SK-N-SH treated with all-trans-retinoic acid at 6 μM for 48 hours (cell line): ENCODE data around the gene AUTS2.

Source experiments
- ATAC-seq: fragments of 200-7000 bp; cut with Tn5 transposase; 3 replicates; pipeline ENCODE4 v1.9.1; 2020; ENCODE audit warnings: mild to moderate bottlenecking, moderate library complexity
- ARNTL ChIP-seq: fragments of 450-650 bp; formaldehyde crosslinking; IDR thresholded peaks from 2 replicates; pipeline ENCODE4 v1.5.0; 2020; ENCODE audit warnings: low read depth, mild to moderate bottlenecking, moderate library complexity, borderline replicate concordance
- BACH2 ChIP-seq: fragments of 250-450 bp; sonication (Bioruptor Pico); IDR thresholded peaks from 2 replicates; pipeline ENCODE4 v1.9.0; 2021; ENCODE audit warnings: mild to moderate bottlenecking, borderline replicate concordance
- CREB5 ChIP-seq: fragments of 250-450 bp; sonication (Bioruptor Pico); IDR thresholded peaks from 2 replicates; pipeline ENCODE4 v1.5.1; 2020; ENCODE audit warnings: low read depth, mild to moderate bottlenecking, moderate library complexity
- CSDC2 ChIP-seq: fragments of 250-450 bp; sonication (Bioruptor Pico); IDR thresholded peaks from 2 replicates; pipeline ENCODE4 v1.5.0; 2020; ENCODE audit warnings: mild to moderate bottlenecking, moderate library complexity
- GLIS3 ChIP-seq: fragments of 250-450 bp; sonication (Bioruptor Pico); IDR thresholded peaks from 2 replicates; pipeline ENCODE4 v1.5.0; 2020; ENCODE audit warnings: mild to moderate bottlenecking, moderate library complexity
- OSR1 ChIP-seq: fragments of 250-450 bp; sonication (Bioruptor Pico); IDR thresholded peaks from 2 replicates; pipeline ENCODE4 v1.8.0; 2022; ENCODE audit warnings: moderate library complexity, mild to moderate bottlenecking, inconsistent platforms
- PATZ1 ChIP-seq: fragments of 250-450 bp; sonication (Bioruptor Pico); IDR thresholded peaks from 2 replicates; pipeline ENCODE4 v1.8.0; 2020; ENCODE audit warnings: mild to moderate bottlenecking, moderate library complexity, borderline replicate concordance
- POU6F1 ChIP-seq: fragments of 250-450 bp; sonication (Bioruptor Pico); IDR thresholded peaks from 2 replicates; pipeline ENCODE4 v1.8.0; 2021; ENCODE audit warnings: low read depth, mild to moderate bottlenecking, moderate library complexity, borderline replicate concordance
- PPARA ChIP-seq: fragments of 250-450 bp; sonication (Bioruptor Pico); IDR thresholded peaks from 2 replicates; pipeline ENCODE4 v1.5.0; 2020; ENCODE audit warnings: mild to moderate bottlenecking, borderline replicate concordance
- RARB ChIP-seq: fragments of 250-450 bp; sonication (Bioruptor Pico); IDR thresholded peaks from 2 replicates; pipeline ENCODE4 v1.8.0; 2021; ENCODE audit warnings: mild to moderate bottlenecking, moderate library complexity
- SNAI2 ChIP-seq: fragments of 250-450 bp; sonication (Bioruptor Pico); IDR thresholded peaks from 2 replicates; pipeline ENCODE4 v1.5.0; 2020; ENCODE audit warnings: mild to moderate bottlenecking, moderate library complexity
- TCF4 ChIP-seq: fragments of 250-450 bp; sonication (Bioruptor Pico); IDR thresholded peaks from 2 replicates; pipeline ENCODE4 v1.8.0; 2021; ENCODE audit warnings: mild to moderate bottlenecking, moderate library complexity, borderline replicate concordance
- TOX ChIP-seq: fragments of 250-450 bp; sonication (Bioruptor Pico); IDR thresholded peaks from 2 replicates; pipeline ENCODE4 v1.8.0; 2021; ENCODE audit warnings: mild to moderate bottlenecking, moderate library complexity, borderline replicate concordance
- TSHZ2 ChIP-seq: fragments of 250-450 bp; sonication (Bioruptor Pico); IDR thresholded peaks from 2 replicates; pipeline ENCODE4 v1.5.0; 2020; ENCODE audit warnings: mild to moderate bottlenecking, moderate library complexity
- ZC3H10 ChIP-seq: fragments of 250-450 bp; sonication (Bioruptor Pico); IDR thresholded peaks from 2 replicates; pipeline ENCODE4 v1.5.1; 2021; ENCODE audit warnings: mild to moderate bottlenecking, moderate library complexity
- ZFP3 ChIP-seq: fragments of 250-450 bp; sonication (Bioruptor Pico); IDR thresholded peaks from 2 replicates; pipeline ENCODE4 v1.5.0; 2020; ENCODE audit warnings: mild to moderate bottlenecking, moderate library complexity
- ZFP30 ChIP-seq: fragments of 450-650 bp; formaldehyde crosslinking; IDR thresholded peaks from 2 replicates; pipeline ENCODE4 v1.5.0; 2022; ENCODE audit warnings: mild to moderate bottlenecking, moderate library complexity
- ZNF565 ChIP-seq: fragments of 450-650 bp; formaldehyde crosslinking; conservative IDR thresholded peaks from 2 replicates; pipeline ENCODE4 v1.5.0; 2020; ENCODE audit warnings: low read depth, mild to moderate bottlenecking, moderate library complexity
- ZNF70 ChIP-seq: fragments of 450-650 bp; formaldehyde crosslinking; IDR thresholded peaks from 2 replicates; pipeline ENCODE4 v1.5.0; 2020; ENCODE audit warnings: mild to moderate bottlenecking, moderate library complexity
- TF ChIP-seq, protein P1 (sequence below): fragments of 250-450 bp; sonication (Bioruptor Pico); IDR thresholded peaks from 2 replicates; pipeline ENCODE4 v1.5.1; 2021; ENCODE audit warnings: mild to moderate bottlenecking, moderate library complexity

Gene AUTS2

DNA sequence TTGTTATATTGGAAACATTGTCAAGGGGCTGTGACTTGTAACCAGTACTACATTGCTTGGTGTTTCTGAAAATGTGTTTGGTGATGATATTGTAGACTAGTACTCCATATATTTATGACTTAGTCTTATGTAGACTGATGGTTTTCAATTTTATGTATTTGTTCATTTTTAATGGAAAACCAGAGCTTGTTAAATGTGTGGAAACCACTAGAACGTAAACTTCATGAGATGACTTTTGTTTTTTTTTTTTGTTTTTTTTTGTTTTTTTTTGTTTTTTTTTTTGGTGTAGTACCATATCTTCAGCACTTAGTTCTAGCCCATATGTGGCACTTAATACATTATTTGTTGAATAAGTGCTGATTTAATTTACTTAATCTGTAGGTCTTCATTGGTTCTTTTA, 518.6 kb downstream of the AUTS2 start:
- ATAC-seq = no peak
- TF ChIP-seq ZFP3 (CRISPR knock-in tag) = no peak
- TF ChIP-seq CSDC2 (CRISPR knock-in tag) = no peak
- no peak for TF ChIP-seq SNAI2
- no peak for TF ChIP-seq ZNF70 (CRISPR knock-in tag)
- TF ChIP-seq RARB (CRISPR knock-in tag) = no peak
- no peak for TF ChIP-seq PATZ1
- no peak for TF ChIP-seq GLIS3 (CRISPR knock-in tag)
- TF ChIP-seq TSHZ2 = no peak
- TF ChIP-seq TCF4 (CRISPR knock-in tag) = no peak
- no peak for TF ChIP-seq PPARA (CRISPR knock-in tag)

DNA sequence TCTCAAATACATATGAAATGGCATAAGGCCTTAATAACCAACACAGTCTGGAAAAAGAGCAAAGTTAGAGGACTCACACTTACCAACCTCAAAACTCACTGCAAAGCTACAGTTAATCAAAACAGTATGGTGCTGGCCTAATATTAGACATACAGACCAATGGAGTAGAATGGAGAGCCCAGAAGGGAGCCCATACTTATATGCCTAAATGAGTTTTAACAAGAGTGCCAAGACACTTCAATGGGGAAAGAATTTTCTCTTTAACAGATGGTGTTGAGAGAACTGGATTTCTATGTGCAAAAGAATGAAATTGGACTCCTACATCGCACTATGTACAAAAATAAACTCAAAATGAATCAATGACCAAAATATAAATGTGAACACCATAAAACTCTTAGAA, 522.6 kb downstream of the AUTS2 start:
- no peak for TF ChIP-seq ZC3H10 (CRISPR knock-in tag)
- TF ChIP-seq CSDC2 (CRISPR knock-in tag) = no peak
- no peak for TF ChIP-seq TSHZ2
- TF ChIP-seq RARB (CRISPR knock-in tag) = no peak
- no peak for TF ChIP-seq CREB5 (CRISPR knock-in tag)
- no peak for TF ChIP-seq OSR1 (CRISPR knock-in tag)
- no peak for TF ChIP-seq ZNF565
- no peak for TF ChIP-seq ZNF70 (CRISPR knock-in tag)
- TF ChIP-seq BACH2 (CRISPR knock-in tag) = no peak
- no peak for TF ChIP-seq TOX (CRISPR knock-in tag)
- TF ChIP-seq PPARA (CRISPR knock-in tag) = no peak
- no peak for TF ChIP-seq ZFP30 (CRISPR knock-in tag)
- no peak for TF ChIP-seq ARNTL (CRISPR knock-in tag)
- TF ChIP-seq, protein P1, sequence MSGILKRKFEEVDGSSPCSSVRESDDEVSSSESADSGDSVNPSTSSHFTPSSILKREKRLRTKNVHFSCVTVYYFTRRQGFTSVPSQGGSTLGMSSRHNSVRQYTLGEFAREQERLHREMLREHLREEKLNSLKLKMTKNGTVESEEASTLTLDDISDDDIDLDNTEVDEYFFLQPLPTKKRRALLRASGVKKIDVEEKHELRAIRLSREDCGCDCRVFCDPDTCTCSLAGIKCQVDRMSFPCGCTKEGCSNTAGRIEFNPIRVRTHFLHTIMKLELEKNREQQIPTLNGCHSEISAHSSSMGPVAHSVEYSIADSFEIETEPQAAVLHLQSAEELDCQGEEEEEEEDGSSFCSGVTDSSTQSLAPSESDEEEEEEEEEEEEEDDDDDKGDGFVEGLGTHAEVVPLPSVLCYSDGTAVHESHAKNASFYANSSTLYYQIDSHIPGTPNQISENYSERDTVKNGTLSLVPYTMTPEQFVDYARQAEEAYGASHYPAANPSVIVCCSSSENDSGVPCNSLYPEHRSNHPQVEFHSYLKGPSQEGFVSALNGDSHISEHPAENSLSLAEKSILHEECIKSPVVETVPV = no peak
- TF ChIP-seq POU6F1 (CRISPR knock-in tag) = no peak
- ATAC-seq = no peak
